GM12878 (cell line): ENCODE data around the gene SLC22A12. TPM values are rescaled to one million over a fixed set of nuclear protein-coding genes. Genes with fewer than 3 reads are reported as not detected.

Source experiments
- ATAC-seq: fragments of 200-7000 bp; cut with Tn5 transposase; 3 replicates; pipeline ENCODE4 v1.9.1; 2020; ENCODE audit warnings: mild to moderate bottlenecking, moderate library complexity
- BruUV-seq: library from RNA; stranded (reverse); fragments of 400-500 nt; replicated peaks from 2 replicates; lab custom pipeline; 2021; lab: Mats Ljungman, UMichigan
- CTCF ChIA-PET: fragments of 300-600 bp; sonication (Branson Sonifier 250); formaldehyde crosslinking; extraction: SDS; loops from one replicate; lab custom pipeline; 2021; ENCODE audit warnings: inconsistent platforms; lab: Yijun Ruan, JAX
- POLR2A ChIA-PET: fragments of 350-600 bp; formaldehyde crosslinking; extraction: SDS; loops from one replicate; lab custom pipeline; 2021; ENCODE audit warnings: inconsistent platforms; lab: Charles Lee
- RAD21 ChIA-PET: fragments of 300-600 bp; sonication (Branson Sonifier 250); formaldehyde crosslinking; loops from one replicate; lab custom pipeline; 2023; ENCODE audit warnings: antibody characterized with exemption; ENCODE audit not compliant: unreplicated experiment; lab: Charles Lee
- SMC1A ChIA-PET: fragments of 300-600 bp; sonication (Branson Sonifier 250); formaldehyde crosslinking; loops from one replicate; lab custom pipeline; 2023; ENCODE audit not compliant: unreplicated experiment, uncharacterized antibody; lab: Charles Lee
- DNase-seq: peaks from one replicate; pipeline ENCODE4 v3.0.0-alpha.2; 2011; ENCODE audit warnings: low read depth, low spot score
- FAIRE-seq: peaks from 3 replicates; lab custom pipeline; 2011; peaks lifted over from hg19 to GRCh38; lab: Jason Lieb, UNC
- H2AFZ ChIP-seq: 2 replicates; pipeline ENCODE4 v1.6.0; 2011; ENCODE audit warnings: low read depth, low read length, control low read depth; ENCODE audit not compliant: control insufficient read depth
- H3K27ac ChIP-seq: 2 replicates; pipeline ENCODE4 v1.5.1; 2011; ENCODE audit warnings: control low read depth; ENCODE audit not compliant: control insufficient read depth, insufficient read depth
- H3K27me3 ChIP-seq, 2 experiments: replicated peaks in 1 of 2; 2 replicates each; pipeline versions ENCODE4 v1.6.0 to v1.6.1; 2011; ENCODE audit warnings: low read length in 1 of 2; ENCODE audit not compliant: control insufficient read depth in 2 of 2, insufficient read depth in 2 of 2
- H3K36me3 ChIP-seq, 2 experiments: 2 replicates each; pipeline ENCODE4 v1.5.1; 2011; ENCODE audit warnings: low read length in 1 of 2; ENCODE audit not compliant: control insufficient read depth in 2 of 2, insufficient read depth in 2 of 2
- H3K4me1 ChIP-seq: 2 replicates; pipeline ENCODE4 v1.6.1; 2011; ENCODE audit warnings: mild to moderate bottlenecking, low read length, moderate library complexity, mixed read lengths; ENCODE audit not compliant: control insufficient read depth, insufficient read depth
- H3K4me2 ChIP-seq: 2 replicates; pipeline ENCODE4 v1.6.0; 2011; ENCODE audit warnings: control low read depth; ENCODE audit not compliant: control insufficient read depth, insufficient read depth
- H3K4me3 ChIP-seq: fragments of 200-600 bp; sonication (generic); 2 replicates; pipeline ENCODE4 v1.5.1; 2016
- H3K79me2 ChIP-seq: 2 replicates; pipeline ENCODE4 v1.6.0; 2011; ENCODE audit warnings: low read length; ENCODE audit not compliant: control insufficient read depth, insufficient read depth
- H3K9ac ChIP-seq: 2 replicates; pipeline ENCODE4 v1.8.0; 2011; ENCODE audit warnings: low read length, control low read depth, mixed read lengths; ENCODE audit not compliant: control insufficient read depth, insufficient read depth
- H3K9me3 ChIP-seq: replicated peaks from 3 replicates; pipeline ENCODE4 v1.5.1; 2011; ENCODE audit warnings: mild to moderate bottlenecking, low read length; ENCODE audit not compliant: control insufficient read depth, insufficient read depth
- H4K20me1 ChIP-seq: 2 replicates; pipeline ENCODE4 v1.6.0; 2011; ENCODE audit not compliant: control insufficient read depth, insufficient read depth
- BCL3 ChIP-seq: IDR thresholded peaks from 2 replicates; pipeline ENCODE4 v1.6.1; 2011; ENCODE audit warnings: borderline replicate concordance, low read depth, mild to moderate bottlenecking, moderate library complexity, low read length; ENCODE audit not compliant: insufficient read depth, poor library complexity, severe bottlenecking
- BMI1 ChIP-seq: fragments of 450-650 bp; IDR thresholded peaks from 2 replicates; pipeline ENCODE4 v1.6.1; 2016; ENCODE audit warnings: mild to moderate bottlenecking, moderate library complexity, borderline replicate concordance
- HDAC6 ChIP-seq: fragments of 200-600 bp; sonication (generic); IDR thresholded peaks from one replicate; pipeline ENCODE4 v1.8.0; 2017; ENCODE audit warnings: antibody characterized with exemption; ENCODE audit not compliant: unreplicated experiment
- HDGF ChIP-seq: fragments of 450-650 bp; IDR thresholded peaks from 2 replicates; pipeline ENCODE4 v1.6.1; 2016; ENCODE audit warnings: antibody characterized with exemption
- JUNB ChIP-seq: IDR thresholded peaks from 2 replicates; pipeline ENCODE4 v1.6.1; 2016; ENCODE audit warnings: antibody characterized with exemption, mild to moderate bottlenecking
- MEF2A ChIP-seq: IDR thresholded peaks from 2 replicates; pipeline ENCODE4 v1.6.1; 2011; ENCODE audit warnings: low read depth, mild to moderate bottlenecking, low read length, moderate library complexity; ENCODE audit not compliant: insufficient read depth
- PAX5 ChIP-seq: IDR thresholded peaks from 2 replicates; pipeline ENCODE4 v1.6.1; 2011; ENCODE audit warnings: low read depth, low read length, borderline replicate concordance
- SKIL ChIP-seq: fragments of 450-650 bp; IDR thresholded peaks from 2 replicates; pipeline ENCODE4 v1.6.1; 2017; ENCODE audit warnings: mild to moderate bottlenecking, low read depth, inconsistent platforms; ENCODE audit not compliant: poor library complexity, severe bottlenecking
- WGBS: methylation state at CpG from one replicate; pipeline ENCODE4 v1.1.6; 2016; ENCODE audit warnings: low lambda C conversion rate; ENCODE audit not compliant: insufficient replicate concordance, insufficient coverage; ENCODE audit errors: missing lambda C conversion rate; 5-methylcytosine and 5-hydroxymethylcytosine counted together
- in situ Hi-C: fragments of 300-500 bp; cut with MboI; formaldehyde crosslinking; loops from 9 replicates; pipeline ENCODE4 v1.14.3; 2018; ENCODE audit warnings: mixed read lengths
- intact Hi-C: fragments of 100-400 bp; cut with micrococcal nuclease; formaldehyde crosslinking; loops from one replicate; pipeline ENCODE4 v1.14.2; 2022; ENCODE audit not compliant: unreplicated experiment
- polyA plus RNA-seq, 11 experiments: library from polyadenylated mRNA; depleted of rRNA in 4 of 11; unstranded in 6 of 11; stranded (reverse) in 5 of 11; fragments of >200 nt; fragmentation: Nextera tagmentation in 4 of 11; fragmentation: Illumina TruSeq in 1 of 11; extraction: Ambion mirVana in 4 of 11; extraction: Trizol in 1 of 11; gene quantifications; 1 replicate in 1 of 11; 2 replicates in 10 of 11; pipeline versions ENCODE4 v1.2.1 to v1.2.3, GENCODE V29; 2011 to 2016; ENCODE audit warnings: inconsistent platforms in 2 of 11, missing spikeins in 2 of 11, low read depth in 1 of 11
- total RNA-seq, 4 experiments: library from RNA; depleted of rRNA in 3 of 4; stranded (reverse); fragments of >200 nt in 3 of 4; fragmentation: Illumina TruSeq in 1 of 4; extraction: Trizol in 1 of 4; gene quantifications; 2 replicates each; pipeline versions ENCODE4 v1.2.1 to v1.2.3, GENCODE V29; 2013 to 2021
- TF ChIP-seq, protein P1 (sequence below): fragments of 450-650 bp; conservative IDR thresholded peaks from 2 replicates; pipeline ENCODE4 v1.6.1; 2017; ENCODE audit warnings: mild to moderate bottlenecking, moderate library complexity
- TF ChIP-seq, protein P2 (sequence below): fragments of 450-650 bp; IDR thresholded peaks from 2 replicates; pipeline ENCODE4 v1.6.1; 2017; ENCODE audit warnings: mild to moderate bottlenecking, moderate library complexity

SLC22A12 gene
- total and polyA plus RNA-seq, 10 of the 15 experiments (the other 5 are each of a cell fraction or from before 2014, with no cell fraction given) = not detected

DNA sequence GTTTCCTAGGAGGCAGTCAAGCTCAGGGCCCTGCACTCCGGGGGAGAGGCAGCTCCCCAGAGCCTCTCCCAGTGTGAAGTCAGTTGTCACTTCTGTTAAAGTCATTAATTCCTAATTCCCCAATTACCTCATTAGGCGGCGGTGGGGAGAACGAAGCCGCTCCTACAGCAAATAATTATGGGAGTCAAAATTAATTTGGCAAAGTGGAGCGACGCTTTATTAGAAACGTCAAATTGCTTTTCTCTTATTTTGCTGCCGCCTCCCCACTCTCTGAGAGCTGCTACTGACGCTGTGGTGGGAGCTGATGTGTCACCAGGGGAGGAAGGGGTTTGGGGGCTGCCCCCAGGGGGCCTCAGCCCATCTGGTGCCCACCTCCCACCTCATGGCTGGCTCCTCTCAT, 41.6 kb downstream of the SLC22A12 start:
- Histone ChIP-seq H3K4me1 (peaks cover 3% of the 10 kb centered on the region; the same call in 1 of the 2 replicates), H3K9me3 (no peaks in the 10 kb centered on the region), H4K20me1 (no peaks in the 10 kb centered on the region), H3K36me3 (no peaks in the 10 kb centered on the region), H3K9ac (no peak overlapping the region), H3K27ac (no peak overlapping the region), H3K4me2 (no peak overlapping the region), H3K4me3 (no peak overlapping the region), H3K79me2 (no peaks in the 10 kb centered on the region), H3K27me3 (peaks cover 0 to 6% of the 10 kb centered on the region in 2 experiments; a peak in 1 of 4 replicates), H2AFZ (no peak overlapping the region)
- in situ Hi-C loops = no loop called here
- ATAC-seq (no peak), DNase-seq (no peak), FAIRE-seq (no peak)
- ChIA-PET RAD21 (no interaction called here), POLR2A (no interaction called here), CTCF (interaction anchor here (0.7 kb wide), 1 partner anchor 18 kb away, joined by 3 read pairs; no protein-coding TSS in a partner anchor), SMC1A (interaction anchor here (1.2 kb wide), 1 partner anchor 23 kb away, joined by 3 read pairs; no protein-coding TSS in a partner anchor)
- intact Hi-C loops = no loop called here
- BruUV-seq = no TSS peak
- 51% methylated on average over 10 of the region's 10 CpGs for WGBS
- TF ChIP-seq BMI1 (no peak), HDAC6 (no peak), JUNB (no peak), PAX5 (no peak), SKIL (no peak), HDGF (no peak), MEF2A (no peak), BCL3 (no peak)
- TF ChIP-seq, protein P1, sequence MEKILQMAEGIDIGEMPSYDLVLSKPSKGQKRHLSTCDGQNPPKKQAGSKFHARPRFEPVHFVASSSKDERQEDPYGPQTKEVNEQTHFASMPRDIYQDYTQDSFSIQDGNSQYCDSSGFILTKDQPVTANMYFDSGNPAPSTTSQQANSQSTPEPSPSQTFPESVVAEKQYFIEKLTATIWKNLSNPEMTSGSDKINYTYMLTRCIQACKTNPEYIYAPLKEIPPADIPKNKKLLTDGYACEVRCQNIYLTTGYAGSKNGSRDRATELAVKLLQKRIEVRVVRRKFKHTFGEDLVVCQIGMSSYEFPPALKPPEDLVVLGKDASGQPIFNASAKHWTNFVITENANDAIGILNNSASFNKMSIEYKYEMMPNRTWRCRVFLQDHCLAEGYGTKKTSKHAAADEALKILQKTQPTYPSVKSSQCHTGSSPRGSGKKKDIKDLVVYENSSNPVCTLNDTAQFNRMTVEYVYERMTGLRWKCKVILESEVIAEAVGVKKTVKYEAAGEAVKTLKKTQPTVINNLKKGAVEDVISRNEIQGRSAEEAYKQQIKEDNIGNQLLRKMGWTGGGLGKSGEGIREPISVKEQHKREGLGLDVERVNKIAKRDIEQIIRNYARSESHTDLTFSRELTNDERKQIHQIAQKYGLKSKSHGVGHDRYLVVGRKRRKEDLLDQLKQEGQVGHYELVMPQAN = no peak
- TF ChIP-seq, protein P2, sequence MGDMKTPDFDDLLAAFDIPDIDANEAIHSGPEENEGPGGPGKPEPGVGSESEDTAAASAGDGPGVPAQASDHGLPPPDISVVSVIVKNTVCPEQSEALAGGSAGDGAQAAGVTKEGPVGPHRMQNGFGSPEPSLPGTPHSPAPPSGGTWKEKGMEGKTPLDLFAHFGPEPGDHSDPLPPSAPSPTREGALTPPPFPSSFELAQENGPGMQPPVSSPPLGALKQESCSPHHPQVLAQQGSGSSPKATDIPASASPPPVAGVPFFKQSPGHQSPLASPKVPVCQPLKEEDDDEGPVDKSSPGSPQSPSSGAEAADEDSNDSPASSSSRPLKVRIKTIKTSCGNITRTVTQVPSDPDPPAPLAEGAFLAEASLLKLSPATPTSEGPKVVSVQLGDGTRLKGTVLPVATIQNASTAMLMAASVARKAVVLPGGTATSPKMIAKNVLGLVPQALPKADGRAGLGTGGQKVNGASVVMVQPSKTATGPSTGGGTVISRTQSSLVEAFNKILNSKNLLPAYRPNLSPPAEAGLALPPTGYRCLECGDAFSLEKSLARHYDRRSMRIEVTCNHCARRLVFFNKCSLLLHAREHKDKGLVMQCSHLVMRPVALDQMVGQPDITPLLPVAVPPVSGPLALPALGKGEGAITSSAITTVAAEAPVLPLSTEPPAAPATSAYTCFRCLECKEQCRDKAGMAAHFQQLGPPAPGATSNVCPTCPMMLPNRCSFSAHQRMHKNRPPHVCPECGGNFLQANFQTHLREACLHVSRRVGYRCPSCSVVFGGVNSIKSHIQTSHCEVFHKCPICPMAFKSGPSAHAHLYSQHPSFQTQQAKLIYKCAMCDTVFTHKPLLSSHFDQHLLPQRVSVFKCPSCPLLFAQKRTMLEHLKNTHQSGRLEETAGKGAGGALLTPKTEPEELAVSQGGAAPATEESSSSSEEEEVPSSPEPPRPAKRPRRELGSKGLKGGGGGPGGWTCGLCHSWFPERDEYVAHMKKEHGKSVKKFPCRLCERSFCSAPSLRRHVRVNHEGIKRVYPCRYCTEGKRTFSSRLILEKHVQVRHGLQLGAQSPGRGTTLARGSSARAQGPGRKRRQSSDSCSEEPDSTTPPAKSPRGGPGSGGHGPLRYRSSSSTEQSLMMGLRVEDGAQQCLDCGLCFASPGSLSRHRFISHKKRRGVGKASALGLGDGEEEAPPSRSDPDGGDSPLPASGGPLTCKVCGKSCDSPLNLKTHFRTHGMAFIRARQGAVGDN = no peak
